IMR-90 (cell line): ENCODE results near the gene IL18R1. TPM values are rescaled to one million over a fixed set of nuclear protein-coding genes. Genes with fewer than 3 reads are reported as not detected.

Source experiments
- ATAC-seq: fragments of 200-7000 bp; cut with Tn5 transposase; 2 replicates; pipeline ENCODE4 v1.9.1; 2020; ENCODE audit warnings: low read depth, mild to moderate bottlenecking, moderate library complexity
- BruUV-seq: library from RNA; stranded (reverse); fragments of 400-500 nt; replicated peaks from 2 replicates; lab custom pipeline; 2021; lab: Mats Ljungman, UMichigan
- CTCF ChIA-PET: fragments of 300-600 bp; formaldehyde crosslinking; extraction: SDS; loops from one replicate; lab custom pipeline; 2021; ENCODE audit warnings: antibody characterized with exemption; lab: Yijun Ruan, JAX
- POLR2A ChIA-PET: fragments of 300-600 bp; sonication (Branson Sonifier 250); formaldehyde crosslinking; loops from one replicate; lab custom pipeline; 2022; ENCODE audit warnings: antibody characterized with exemption; ENCODE audit not compliant: unreplicated experiment; lab: Charles Lee
- DNase-seq: peaks from one replicate; pipeline ENCODE4 v3.0.0; 2013
- H2AFZ ChIP-seq: replicated peaks from 2 replicates; pipeline ENCODE3; 2013; ENCODE audit warnings: low read length, mild to moderate bottlenecking; ENCODE audit not compliant: poor library complexity
- H2AK5ac ChIP-seq: 2 replicates; pipeline ENCODE4 v1.6.1; 2013; ENCODE audit warnings: low read depth, low read length, inconsistent platforms
- H2AK9ac ChIP-seq: replicated peaks from 2 replicates; pipeline ENCODE3; 2013; ENCODE audit warnings: mild to moderate bottlenecking, low read depth, low read length, moderate library complexity; ENCODE audit not compliant: poor library complexity
- H2BK120ac ChIP-seq: 2 replicates; pipeline ENCODE4 v1.6.1; 2013; ENCODE audit warnings: low read depth, low read length, inconsistent platforms
- H2BK15ac ChIP-seq: 3 replicates; pipeline ENCODE4 v1.6.1; 2013; ENCODE audit warnings: low read depth, low read length, inconsistent platforms
- H2BK20ac ChIP-seq: 2 replicates; pipeline ENCODE4 v1.6.1; 2013; ENCODE audit warnings: low read depth, mild to moderate bottlenecking, inconsistent platforms, low read length, moderate library complexity
- H2BK5ac ChIP-seq: 2 replicates; pipeline ENCODE4 v1.6.1; 2013; ENCODE audit warnings: mild to moderate bottlenecking, low read depth, low read length, inconsistent platforms; ENCODE audit not compliant: poor library complexity, severe bottlenecking
- H3K14ac ChIP-seq: replicated peaks from 2 replicates; pipeline ENCODE4 v1.6.1; 2013; ENCODE audit warnings: low read depth, low read length, inconsistent platforms
- H3K18ac ChIP-seq: 2 replicates; pipeline ENCODE4 v1.6.1; 2013; ENCODE audit warnings: low read depth, low read length, control low read depth
- H3K23ac ChIP-seq: 2 replicates; pipeline ENCODE4 v1.6.1; 2013; ENCODE audit warnings: low read depth, low read length, inconsistent platforms
- H3K27ac ChIP-seq: 2 replicates; pipeline ENCODE4 v1.5.1; 2013; ENCODE audit warnings: mild to moderate bottlenecking, control low read depth, low read length; ENCODE audit not compliant: insufficient read depth
- H3K27me3 ChIP-seq: 2 replicates; pipeline ENCODE4 v1.6.1; 2013; ENCODE audit warnings: low read length; ENCODE audit not compliant: control insufficient read depth, insufficient read depth
- H3K36me3 ChIP-seq: 2 replicates; pipeline ENCODE4 v1.6.1; 2013; ENCODE audit warnings: low read length, mixed read lengths; ENCODE audit not compliant: control insufficient read depth, insufficient read depth
- H3K4ac ChIP-seq: 2 replicates; pipeline ENCODE4 v1.6.1; 2013; ENCODE audit warnings: low read depth, low read length, inconsistent platforms
- H3K4me1 ChIP-seq: 2 replicates; pipeline ENCODE4 v1.6.1; 2013; ENCODE audit warnings: low read length, mixed read lengths; ENCODE audit not compliant: control insufficient read depth, insufficient read depth
- H3K4me2 ChIP-seq: 2 replicates; pipeline ENCODE4 v1.6.1; 2013; ENCODE audit warnings: low read depth, mild to moderate bottlenecking, control low read depth, low read length, moderate library complexity
- H3K4me3 ChIP-seq: 2 replicates; pipeline ENCODE4 v1.5.1; 2013; ENCODE audit warnings: low read depth, mild to moderate bottlenecking, control low read depth, low read length, moderate library complexity; ENCODE audit not compliant: insufficient read depth
- H3K56ac ChIP-seq: 2 replicates; pipeline ENCODE4 v1.6.1; 2013; ENCODE audit warnings: low read length, inconsistent platforms; ENCODE audit not compliant: insufficient read depth; ENCODE audit errors: extremely low read depth
- H3K79me1 ChIP-seq, 2 experiments: 2 replicates each; pipeline ENCODE4 v1.6.1; 2013; ENCODE audit warnings: low read length in 2 of 2, inconsistent platforms in 1 of 2, low read depth in 1 of 2
- H3K9ac ChIP-seq: 2 replicates; pipeline ENCODE4 v1.6.1; 2013; ENCODE audit warnings: low read depth, low read length, control low read depth
- H3K9me1 ChIP-seq: 2 replicates; pipeline ENCODE4 v1.6.1; 2013; ENCODE audit warnings: low read length, inconsistent platforms; ENCODE audit not compliant: insufficient read depth
- H3K9me3 ChIP-seq: 2 replicates; pipeline ENCODE4 v1.6.1; 2013; ENCODE audit warnings: low read length; ENCODE audit not compliant: control insufficient read depth, insufficient read depth
- H4K20me1 ChIP-seq: 2 replicates; pipeline ENCODE4 v1.6.1; 2013; ENCODE audit warnings: low read length, inconsistent platforms; ENCODE audit not compliant: insufficient read depth
- H4K5ac ChIP-seq: 2 replicates; pipeline ENCODE4 v1.6.1; 2013; ENCODE audit warnings: mild to moderate bottlenecking, low read depth, low read length, control low read depth
- H4K8ac ChIP-seq, 2 experiments: 2 replicates each; pipeline ENCODE4 v1.6.1; 2013; ENCODE audit warnings: low read depth in 2 of 2, low read length in 2 of 2, control low read depth in 1 of 2, inconsistent platforms in 1 of 2
- H4K91ac ChIP-seq: 2 replicates; pipeline ENCODE4 v1.6.1; 2013; ENCODE audit warnings: low read depth, low read length, inconsistent platforms; ENCODE audit not compliant: insufficient read depth
- BHLHE40 ChIP-seq: fragments of 150-350 bp; IDR thresholded peaks from 2 replicates; pipeline ENCODE4 v1.6.1; 2016; ENCODE audit warnings: mild to moderate bottlenecking, low read depth, low read length
- CEBPB ChIP-seq: IDR thresholded peaks from 2 replicates; pipeline ENCODE4 v1.6.1; 2012; ENCODE audit warnings: low read depth, low read length, improper control_type of control experiment
- CHD1 ChIP-seq: IDR thresholded peaks from 2 replicates; pipeline ENCODE4 v1.6.1; 2012; ENCODE audit warnings: low read depth, low read length, improper control_type of control experiment
- CTCF ChIP-seq: conservative IDR thresholded peaks from 2 replicates; pipeline ENCODE4 v1.5.1; 2012; ENCODE audit warnings: mild to moderate bottlenecking, low read depth, low read length, improper control_type of control experiment
- ELK1 ChIP-seq: fragments of 150-350 bp; IDR thresholded peaks from 2 replicates; pipeline ENCODE4 v1.6.1; 2016; ENCODE audit warnings: low read depth, mild to moderate bottlenecking, low read length, moderate library complexity, borderline replicate concordance
- MAFK ChIP-seq: IDR thresholded peaks from 2 replicates; pipeline ENCODE4 v1.6.1; 2012; ENCODE audit warnings: low read depth, low read length, improper control_type of control experiment
- MAZ ChIP-seq: IDR thresholded peaks from 2 replicates; pipeline ENCODE4 v1.6.1; 2012; ENCODE audit warnings: low read depth, mild to moderate bottlenecking, low read length, improper control_type of control experiment, moderate library complexity, borderline replicate concordance
- MXI1 ChIP-seq: IDR thresholded peaks from 2 replicates; pipeline ENCODE4 v1.6.1; 2012; ENCODE audit warnings: low read depth, mild to moderate bottlenecking, low read length, moderate library complexity, borderline replicate concordance
- NFE2L2 ChIP-seq: fragments of 150-350 bp; IDR thresholded peaks from 2 replicates; pipeline ENCODE4 v1.6.1; 2016; ENCODE audit warnings: low read depth, mild to moderate bottlenecking, low read length
- POLR2A ChIP-seq: IDR thresholded peaks from 2 replicates; pipeline ENCODE4 v1.6.1; 2012; ENCODE audit warnings: mild to moderate bottlenecking, low read depth, low read length
- RAD21 ChIP-seq: IDR thresholded peaks from 2 replicates; pipeline ENCODE4 v1.6.1; 2012; ENCODE audit warnings: low read length, improper control_type of control experiment
- RCOR1 ChIP-seq: IDR thresholded peaks from 2 replicates; pipeline ENCODE4 v1.6.1; 2012; ENCODE audit warnings: mild to moderate bottlenecking, low read length, improper control_type of control experiment; ENCODE audit not compliant: insufficient replicate concordance
- RFX5 ChIP-seq: IDR thresholded peaks from 2 replicates; pipeline ENCODE4 v1.8.0; 2012; ENCODE audit warnings: low read depth, mild to moderate bottlenecking, low read length, moderate library complexity
- SMC3 ChIP-seq: fragments of 150-350 bp; IDR thresholded peaks from 2 replicates; pipeline ENCODE4 v1.6.1; 2016; ENCODE audit warnings: low read depth, mild to moderate bottlenecking, antibody characterized with exemption, low read length, moderate library complexity
- USF2 ChIP-seq: fragments of 150-350 bp; IDR thresholded peaks from 2 replicates; pipeline ENCODE4 v1.6.1; 2017; ENCODE audit warnings: mild to moderate bottlenecking, antibody characterized with exemption, low read length, low read depth
- WGBS, 2 experiments: methylation state at CpG; one replicate each; pipeline versions ENCODE4 v1.1.5 to v1.1.7; 2013; ENCODE audit warnings: missing lambda C conversion rate in 2 of 2; ENCODE audit not compliant: insufficient read length in 1 of 2; ENCODE audit errors: extremely low coverage in 2 of 2; 5-methylcytosine and 5-hydroxymethylcytosine counted together
- dilution Hi-C: fragments of 300-500 bp; cut with HindIII; formaldehyde crosslinking; loops from one replicate; pipeline ENCODE4 v1.14.3; 2018; ENCODE audit warnings: low sequenced_read_pairs; ENCODE audit not compliant: unreplicated experiment
- in situ Hi-C: fragments of 300-500 bp; cut with MboI; formaldehyde crosslinking; loops from 3 replicates; pipeline ENCODE4 v1.14.3; 2019; ENCODE audit warnings: low sequenced_read_pairs, inconsistent platforms, mixed read lengths
- intact Hi-C: fragments of 100-400 bp; cut with micrococcal nuclease; formaldehyde crosslinking; loops from 2 replicates; pipeline ENCODE4 v1.10.0; 2022
- polyA plus RNA-seq, 3 experiments: library from polyadenylated mRNA; depleted of rRNA; stranded (reverse); fragments of >200 nt; gene quantifications; 2 replicates each; pipeline ENCODE4 v1.2.3, GENCODE V29; 2012; ENCODE audit warnings: low replicate concordance in 1 of 3
- total RNA-seq: library from RNA; depleted of rRNA; stranded (reverse); fragments of >200 nt; gene quantifications from 2 replicates; pipeline ENCODE4 v1.2.3, GENCODE V29; 2012

IL18R1 gene
- total and polyA plus RNA-seq, 2 of the 4 experiments (the other 2 are of a cell fraction) = 0.18 to 0.24 TPM

- Histone ChIP-seq H2AK9ac (no peak overlapping the region), H2AFZ (no peak overlapping the region), H3K9me1 (no peaks in the 10 kb centered on the region), H4K20me1 (no peaks in the 10 kb centered on the region), H3K4me2 (no peak overlapping the region), H3K4ac (no peak overlapping the region), H2AK5ac (no peak overlapping the region), H4K5ac (no peak overlapping the region), H3K36me3 (no peaks in the 10 kb centered on the region), H3K4me1 (peaks cover 1% of the 10 kb centered on the region; the same call in 1 of the 2 replicates), H4K8ac (no peak overlapping the region), H4K91ac (no peak overlapping the region), H3K4me3 (no peak overlapping the region), H3K9ac (no peak overlapping the region), H3K27me3 (no peaks in the 10 kb centered on the region), H3K18ac (no peak overlapping the region), H2BK5ac (no peak overlapping the region), H2BK120ac (no peak overlapping the region), H3K23ac (no peak overlapping the region), H3K14ac (no peak overlapping the region), H2BK15ac (no peak overlapping the region), H3K9me3 (peaks cover 5% of the 10 kb centered on the region; the same call in 1 of the 2 replicates), H2BK20ac (no peak overlapping the region), H3K79me1 (no peaks in the 10 kb centered on the region), H3K56ac (no peak overlapping the region), H3K27ac (no peak overlapping the region)
- CTCF ChIA-PET = no interaction called here
- POLR2A ChIA-PET = no interaction called here
- no CpG with 5 or more reads among the region's 5 CpGs for WGBS, 2 experiments
- no peak for DNase-seq
- intact Hi-C loops (no loop called here), dilution Hi-C loops (no loop called here), in situ Hi-C loops (no loop called here)
- BruUV-seq = no TSS peak
- TF ChIP-seq RFX5 (no peak), RAD21 (no peak), MXI1 (no peak), CEBPB (no peak), BHLHE40 (no peak), CTCF (no peak), MAZ (no peak), MAFK (no peak), USF2 (no peak), NFE2L2 (no peak), SMC3 (no peak), ELK1 (no peak), CHD1 (no peak), RCOR1 (no peak), POLR2A (no peak)
- no peak for ATAC-seq
Observed at GRCh38 chr2:102361632-102362241, 6.1 kb downstream of the IL18R1 start.
